ENCODE results near the gene ST6GALNAC6.
"Not testable (repeated sequence)": the region's sequence is repeated elsewhere in the genome, so short reads cannot be mapped to it uniquely, and the experiment has no call there.

The ST6GALNAC6 gene

GRCh38 chr9:127853312-127854183 lies 45.9 kb downstream of the ST6GALNAC6 start:
- no peak for DNase-seq

- DNase-seq = no peak
Measured at GRCh38 chr9:127852829-127853228, 46.6 kb downstream of the ST6GALNAC6 start.

DNA sequence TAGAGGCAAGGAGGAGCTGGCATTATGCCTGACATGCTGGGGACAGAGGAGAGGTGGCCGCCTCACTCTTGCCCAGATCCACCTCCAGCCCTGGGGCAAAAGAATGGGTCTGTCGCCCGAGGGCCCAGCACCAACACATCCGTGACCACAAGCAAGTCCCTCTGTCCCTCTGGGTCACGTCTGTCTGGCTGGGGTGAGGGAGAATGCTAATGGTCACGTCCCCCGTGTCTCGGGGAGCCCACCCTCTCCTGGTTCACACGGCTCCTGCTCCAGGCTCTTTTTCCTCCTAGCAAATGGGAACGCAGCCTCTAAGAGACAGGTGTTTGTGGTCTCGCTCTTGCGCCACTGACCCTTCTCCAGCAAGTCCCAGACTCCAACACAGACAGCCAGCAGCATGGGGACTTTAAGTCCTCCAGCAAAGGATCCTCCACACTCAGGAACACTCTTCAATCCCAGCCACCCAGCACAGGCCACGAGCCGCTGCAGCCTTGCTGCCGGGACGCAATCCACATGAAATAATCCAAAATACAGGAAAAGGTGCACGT lies 49.0 kb downstream of the ST6GALNAC6 start:
- no peak for DNase-seq

- DNase-seq = no peak
Measured at GRCh38 chr9:127848756-127849504, 50.5 kb downstream of the ST6GALNAC6 start.

DNA sequence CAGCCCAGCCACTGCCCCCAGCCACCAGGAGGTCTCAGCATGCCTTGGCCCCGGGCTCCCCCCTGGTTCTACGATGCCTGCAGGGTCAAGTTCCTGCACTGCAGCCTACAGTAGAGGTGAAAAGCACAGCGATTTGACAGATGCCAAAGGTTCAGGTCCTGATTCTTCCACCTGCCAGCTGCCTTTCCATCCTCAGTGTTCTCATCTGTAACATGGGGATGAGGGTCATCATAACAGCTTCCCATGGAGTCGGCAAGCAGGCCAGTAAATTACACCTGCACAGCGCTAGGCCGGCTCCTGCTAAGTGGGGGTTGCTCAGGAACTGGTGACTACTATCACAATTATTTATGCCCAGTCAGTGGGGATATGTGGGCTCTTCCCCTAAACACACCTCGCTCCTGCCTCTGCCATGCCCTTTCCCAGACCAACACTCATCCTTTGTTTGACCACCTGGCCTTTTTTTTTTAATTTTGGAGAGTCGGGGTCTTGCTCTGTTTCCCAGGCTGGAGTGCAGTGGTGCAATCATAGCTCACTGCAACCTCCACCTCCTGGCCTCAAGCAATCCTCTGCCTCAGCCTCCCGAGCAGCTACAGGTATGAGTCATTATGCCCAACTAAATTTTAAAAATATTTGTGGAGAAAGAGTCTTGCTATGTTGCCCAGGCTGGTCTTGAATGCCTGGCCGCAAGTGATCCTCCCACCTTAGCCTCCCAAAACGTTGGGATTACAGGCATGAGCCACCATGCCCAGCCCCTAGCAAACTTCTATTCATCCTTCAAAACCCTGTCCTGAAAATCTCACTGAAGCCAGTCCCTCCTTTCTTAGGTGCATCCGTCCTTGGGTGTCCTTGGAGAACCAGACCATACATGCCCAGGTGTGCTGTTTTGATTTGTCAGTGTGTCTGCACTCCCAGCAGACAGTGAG lies 51.3 kb downstream of the ST6GALNAC6 start:
- no peak for DNase-seq

DNA sequence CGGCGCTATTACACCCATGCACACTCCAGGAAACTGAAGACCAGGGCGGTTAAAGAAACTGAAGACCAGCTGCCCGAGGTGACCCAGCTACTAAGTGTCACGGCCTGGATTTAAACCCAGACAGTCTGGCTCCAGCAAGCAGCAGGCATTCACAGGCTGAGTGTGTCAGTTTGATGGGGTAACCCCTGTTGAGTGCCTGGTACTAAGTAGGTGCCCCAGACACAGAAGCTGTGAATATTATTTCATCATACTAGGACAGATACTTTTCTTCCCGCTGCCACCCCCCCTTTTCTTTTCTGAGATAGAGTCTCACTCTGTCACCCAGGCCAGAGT lies 52.3 kb downstream of the ST6GALNAC6 start:
- no peak for DNase-seq

- DNase-seq = no peak
Measured at GRCh38 chr9:127846443-127847177, 52.8 kb downstream of the ST6GALNAC6 start.

- not testable (repeated sequence) for DNase-seq
Measured at GRCh38 chr9:127845619-127846018, 53.8 kb downstream of the ST6GALNAC6 start.

- DNase-seq = no peak
Measured at GRCh38 chr9:127844821-127845359, 54.5 kb downstream of the ST6GALNAC6 start.

DNA sequence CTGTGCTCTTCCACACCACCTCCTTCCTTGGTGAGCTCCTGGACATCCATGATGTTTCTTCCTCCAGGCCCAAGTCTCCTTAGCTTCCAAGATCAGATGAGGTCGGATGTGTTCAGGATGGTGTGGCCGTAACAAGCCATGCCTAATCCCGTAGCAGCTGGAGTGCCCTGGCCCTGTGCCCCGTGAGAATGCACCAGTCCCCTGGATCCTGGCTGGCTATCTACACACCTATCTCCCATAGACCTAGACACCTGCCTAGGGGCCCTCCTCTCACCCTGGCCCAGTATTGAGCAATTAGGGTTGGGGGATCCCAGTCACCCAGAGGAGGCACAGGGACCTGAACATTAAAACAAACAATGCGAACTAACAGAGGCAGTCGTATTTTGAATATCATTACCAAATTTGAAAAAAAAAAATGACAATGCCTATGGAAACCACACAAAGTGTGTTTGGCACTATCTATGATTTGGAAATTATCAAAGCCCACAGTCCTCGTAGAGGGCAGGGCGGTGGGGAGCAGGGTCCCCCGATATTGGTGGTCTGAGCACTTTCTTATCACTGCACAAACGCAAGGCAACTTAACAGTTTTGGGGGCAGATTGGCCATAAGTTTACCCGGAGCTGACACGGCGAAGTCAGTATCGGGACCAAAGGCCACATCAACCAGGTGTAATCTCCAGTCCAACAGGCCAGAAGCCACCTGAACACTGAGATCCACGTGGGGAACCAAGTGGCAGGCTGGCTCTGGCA lies 58.1 kb downstream of the ST6GALNAC6 start:
- DNase-seq = no peak

DNA sequence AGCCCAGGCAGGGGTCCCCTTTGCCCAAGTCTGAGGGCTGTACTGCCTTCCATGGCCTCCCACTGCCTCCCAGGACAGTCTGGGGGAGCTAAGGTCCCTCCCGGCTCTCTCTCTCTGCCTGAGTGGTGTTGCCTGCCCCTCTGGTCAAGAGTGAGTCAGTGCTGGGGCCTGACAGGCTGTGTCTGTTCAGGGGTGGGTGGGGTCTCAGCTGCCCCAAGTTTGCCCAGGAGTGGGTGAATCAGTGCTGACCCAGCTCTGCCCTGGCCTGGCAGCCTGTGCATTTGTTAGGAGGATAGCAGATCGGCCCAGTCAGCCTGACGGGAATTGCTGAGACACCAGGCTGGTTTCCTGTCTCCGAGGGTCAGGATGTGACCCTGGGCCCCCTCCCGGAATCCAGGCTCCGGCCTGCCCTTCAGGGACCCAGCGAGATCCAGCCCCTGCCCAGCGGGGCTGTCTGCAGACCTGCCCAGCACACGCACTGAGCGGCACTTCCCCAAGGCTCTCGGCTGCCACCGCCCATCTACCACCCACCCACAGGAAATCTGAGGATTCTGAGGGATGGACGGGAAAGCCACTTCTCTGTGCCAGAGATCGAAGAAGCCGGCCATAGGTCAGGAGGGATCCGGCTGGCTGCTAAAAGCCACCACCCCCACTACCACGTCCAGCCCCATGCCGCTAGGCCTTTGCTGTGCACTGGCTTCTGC lies 60.9 kb downstream of the ST6GALNAC6 start:
- no peak for DNase-seq

- DNase-seq = peak; percentile 84
Measured at GRCh38 chr9:127837346-127837745, 62.1 kb downstream of the ST6GALNAC6 start.

DNA sequence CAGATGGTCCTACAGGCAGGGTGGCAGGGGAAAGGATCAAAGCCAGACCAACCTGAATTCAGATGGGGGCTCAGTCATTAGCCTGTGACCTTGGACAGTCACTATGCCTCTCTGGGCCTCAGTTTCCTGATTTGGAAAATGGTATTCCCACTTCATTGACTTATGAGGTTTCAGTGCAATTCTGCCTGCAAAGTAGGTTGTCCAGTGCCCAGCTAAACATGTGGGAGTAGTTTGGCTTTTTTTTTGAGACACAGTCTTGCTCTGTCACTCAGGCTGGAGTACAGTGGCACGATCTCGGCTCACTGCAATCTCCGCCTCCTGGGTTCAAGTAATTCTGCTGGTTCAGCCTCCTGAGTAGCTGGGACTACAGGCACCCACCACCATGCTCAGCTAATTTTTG lies 62.8 kb downstream of the ST6GALNAC6 start:
- DNase-seq = not testable (repeated sequence)

DNA sequence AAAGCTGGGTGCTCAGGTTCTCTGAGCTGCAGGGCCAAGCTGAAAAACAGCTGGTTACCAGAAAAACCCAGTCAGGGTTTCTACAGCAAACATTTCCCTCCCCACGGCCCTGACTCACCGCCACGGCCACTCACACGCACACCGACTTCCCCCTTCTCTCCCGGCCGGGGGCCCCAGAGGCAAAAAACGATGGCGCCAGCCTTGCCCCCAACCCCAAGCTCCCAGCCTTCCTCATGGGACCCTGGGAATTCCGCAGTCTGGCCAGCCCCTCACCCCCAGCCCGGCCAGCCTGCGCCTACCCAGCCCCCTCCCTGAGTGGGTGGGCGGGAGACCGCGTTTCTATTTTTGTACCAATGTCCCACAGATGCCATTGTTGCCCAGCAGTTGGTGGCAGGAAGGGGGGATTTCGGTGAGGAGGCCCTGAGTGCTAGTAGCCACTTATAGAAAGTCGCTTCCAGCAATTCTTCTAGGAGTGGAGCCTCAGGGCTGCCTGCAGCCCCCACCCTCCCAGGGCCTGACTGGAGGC lies 63.3 kb downstream of the ST6GALNAC6 start:
- DNase-seq = no peak

Data from DMS79 (cell line).